HG03175 (cell line): Measurements from ENCODE around the gene FRMD4A.
A peak's percentile ranks its signal among the peaks of the same experiment; 100 is the strongest.

Experiments used
- ATAC-seq: cut with Tn5 transposase; IDR thresholded peaks from one replicate; pipeline ENCODE4 v1.9.1; 2021; ENCODE audit warnings: mild to moderate bottlenecking, moderate library complexity; ENCODE audit not compliant: unreplicated experiment

Gene FRMD4A

DNA sequence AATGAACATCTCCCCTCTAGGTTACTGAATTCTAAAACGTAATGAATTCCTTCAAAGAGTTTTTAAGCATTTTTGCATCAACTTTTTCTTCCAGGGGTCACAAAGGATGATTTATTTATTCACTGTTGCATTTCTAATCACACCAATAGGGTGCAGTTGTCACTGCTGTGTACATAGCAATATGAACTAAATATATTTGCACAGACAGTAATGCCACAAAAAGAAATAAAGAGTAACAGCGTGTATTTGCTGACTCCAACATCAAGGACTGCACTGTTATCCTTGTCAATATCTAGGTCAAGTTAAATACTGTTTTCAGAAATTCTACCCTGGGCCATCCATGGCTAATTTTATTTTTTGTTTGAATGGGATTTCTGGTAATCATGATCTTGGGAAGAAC is 138.0 kb downstream of the FRMD4A start:
- no peak for ATAC-seq

DNA sequence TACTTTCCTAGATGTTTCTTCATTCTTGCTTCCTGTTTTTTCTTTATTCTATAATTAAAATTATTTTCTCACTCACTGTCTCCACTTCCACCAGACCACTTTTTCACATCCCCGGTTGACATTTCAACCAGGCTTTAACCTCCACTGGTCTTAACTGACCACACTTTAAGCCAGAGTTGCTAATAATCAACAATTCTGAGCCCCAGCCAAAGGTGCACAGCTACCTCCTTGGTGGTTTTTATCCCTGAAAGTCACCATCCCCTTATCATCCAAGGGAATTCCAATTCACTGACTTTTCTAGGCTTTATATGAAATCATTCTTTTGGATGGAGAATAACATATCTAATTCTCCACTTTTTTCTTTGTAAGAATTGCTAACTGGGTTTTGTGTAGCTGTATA is 138.9 kb downstream of the FRMD4A start:
- no peak for ATAC-seq

DNA sequence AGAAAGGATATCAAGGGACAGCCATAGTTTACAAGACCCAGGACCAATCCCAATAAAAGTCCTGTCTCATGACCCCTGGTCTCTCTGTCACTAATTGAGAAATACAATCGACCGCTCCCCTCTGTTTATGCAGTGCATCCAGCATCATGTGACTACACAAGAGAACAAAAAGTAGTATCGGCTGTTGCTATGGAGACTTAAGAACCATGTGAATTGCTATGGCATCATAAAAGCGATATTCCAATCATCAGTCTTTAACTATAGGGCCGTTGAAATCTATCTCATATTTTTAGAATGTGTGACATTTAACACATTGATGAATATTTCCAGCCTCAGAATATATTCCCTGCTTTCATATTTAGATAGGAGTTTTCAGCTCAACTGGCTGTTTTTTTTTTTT is 139.3 kb downstream of the FRMD4A start:
- ATAC-seq: no peak

GRCh38 chr10:14190702-14191101 is 140.0 kb downstream of the FRMD4A start:
- no peak for ATAC-seq

- ATAC-seq: no peak
These were observed 144.5 kb downstream of the FRMD4A start for GRCh38 chr10:14186245-14186644.

DNA sequence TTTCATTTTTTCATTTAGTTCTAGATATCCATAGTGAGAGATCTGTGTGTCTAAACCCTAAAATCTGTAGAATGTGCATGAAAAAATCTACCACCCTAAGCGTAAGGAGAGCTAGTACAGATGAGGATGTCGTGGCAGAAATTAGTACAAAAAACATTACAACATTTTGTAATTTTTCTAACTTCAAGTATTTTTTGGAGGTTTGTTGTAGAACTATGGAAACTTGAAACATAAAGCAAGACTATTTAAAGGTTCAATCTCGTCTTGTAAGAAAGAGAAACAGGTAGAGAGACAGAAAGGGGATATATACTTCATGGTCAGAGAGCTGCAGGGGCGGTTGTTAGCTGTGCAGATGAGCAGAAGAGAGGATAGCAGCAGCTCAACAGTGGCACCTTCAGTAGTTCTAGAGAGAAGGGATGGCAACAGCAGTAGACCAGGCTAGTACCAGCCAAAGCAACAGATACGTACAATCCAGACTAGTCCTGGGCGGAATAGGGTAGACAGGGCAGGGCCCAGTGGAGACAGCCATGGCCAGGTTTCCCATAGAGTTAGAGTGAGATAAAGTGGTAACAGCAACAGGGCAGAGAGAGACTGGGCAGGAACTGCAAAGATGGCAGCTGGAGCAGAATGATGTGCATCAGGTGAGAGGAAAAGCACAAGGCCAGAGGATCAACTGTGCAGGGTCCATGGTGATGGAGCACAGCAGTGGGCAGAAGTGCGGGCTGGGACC is 145.2 kb downstream of the FRMD4A start:
- peak; percentile 83 for ATAC-seq

DNA sequence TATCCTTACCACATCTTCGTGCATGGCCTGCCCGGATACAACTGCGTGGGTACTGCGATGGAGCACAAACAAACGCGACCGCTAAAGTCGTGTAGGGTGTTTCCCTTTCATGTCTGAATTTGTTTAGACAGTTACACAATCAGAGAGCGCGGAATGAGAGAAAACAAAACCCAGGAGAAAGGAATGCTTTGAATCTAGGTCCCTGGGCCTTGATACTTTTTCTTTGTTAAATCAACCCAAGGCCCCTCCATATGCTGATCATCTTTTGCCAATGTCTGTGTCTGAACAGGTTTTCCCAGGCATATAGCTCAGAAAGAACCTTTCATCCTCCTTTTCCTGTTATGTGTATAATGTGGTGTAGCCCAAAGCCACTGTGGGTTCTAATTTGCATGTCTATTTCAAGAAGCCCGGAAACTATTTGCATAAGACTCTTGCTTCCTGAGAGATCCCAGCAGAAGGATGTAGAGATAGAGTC is 145.8 kb downstream of the FRMD4A start:
- ATAC-seq: peak; percentile 71

DNA sequence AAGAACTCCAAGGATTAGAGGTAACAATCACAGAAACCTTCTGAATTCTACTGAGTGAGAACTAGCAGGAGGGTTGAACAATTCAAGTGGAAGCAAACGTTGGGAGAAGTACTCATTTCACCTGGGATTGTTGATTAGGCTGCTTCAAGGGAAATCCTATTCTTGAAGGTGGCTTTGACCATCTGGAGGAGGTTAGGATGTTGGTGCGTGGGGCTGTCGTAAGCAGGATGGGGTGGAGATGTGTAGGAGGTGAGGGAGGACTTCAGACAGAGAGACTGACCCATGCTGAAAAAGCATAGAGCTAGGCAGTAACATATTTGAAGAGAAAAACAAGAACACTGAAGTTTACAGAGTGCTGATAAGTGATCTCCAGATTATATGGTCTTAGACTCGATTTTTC is 147.9 kb downstream of the FRMD4A start:
- ATAC-seq: no peak

DNA sequence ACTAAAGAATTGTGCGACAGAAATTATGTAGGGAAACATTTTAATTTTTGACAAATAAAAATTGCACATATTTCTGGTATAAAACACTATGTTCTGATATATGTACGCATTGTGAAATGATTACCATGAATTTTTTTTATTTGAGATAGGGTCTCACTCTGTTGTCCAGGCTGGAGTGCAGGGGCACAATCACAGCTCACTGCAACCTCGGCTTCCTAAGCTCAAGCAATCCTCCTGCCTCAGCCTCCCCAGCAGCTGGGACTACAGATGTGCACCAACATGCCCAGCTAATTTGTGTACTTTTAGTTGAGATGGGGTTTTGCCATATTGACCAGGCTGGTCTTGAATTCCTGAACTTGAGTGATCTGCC is 149.2 kb downstream of the FRMD4A start:
- no peak for ATAC-seq

DNA sequence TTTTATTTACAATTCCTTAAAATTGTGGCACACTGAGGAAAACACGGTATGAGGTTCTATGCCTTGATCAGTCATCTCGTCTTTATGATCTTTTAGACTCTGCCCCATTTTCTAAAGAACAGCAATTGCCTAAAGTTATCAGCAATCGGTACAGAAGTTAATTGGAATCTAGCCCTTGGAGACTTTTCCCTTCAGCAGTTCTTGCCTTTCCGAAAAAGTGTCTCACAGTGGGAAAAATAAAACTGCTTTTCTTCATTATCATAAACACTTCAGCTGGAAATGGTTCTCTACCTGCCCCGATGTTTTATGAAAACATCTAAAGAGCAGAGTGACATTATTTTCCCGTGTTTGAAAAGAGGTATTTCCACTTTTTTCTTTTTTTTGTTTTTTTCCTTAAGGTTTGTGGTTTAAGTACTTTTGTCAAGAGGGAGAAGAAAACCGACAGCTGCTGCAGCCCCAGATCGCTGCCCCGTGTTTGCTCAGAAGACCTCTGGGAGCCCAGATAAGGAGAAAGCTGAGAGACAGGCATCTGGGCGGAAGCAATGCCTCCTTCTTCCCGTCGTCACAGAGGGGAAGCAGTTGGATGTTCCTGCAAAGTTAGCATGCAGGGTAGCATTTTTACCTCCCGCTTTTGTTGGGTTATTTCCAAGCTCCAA is 149.7 kb downstream of the FRMD4A start:
- no peak for ATAC-seq

DNA sequence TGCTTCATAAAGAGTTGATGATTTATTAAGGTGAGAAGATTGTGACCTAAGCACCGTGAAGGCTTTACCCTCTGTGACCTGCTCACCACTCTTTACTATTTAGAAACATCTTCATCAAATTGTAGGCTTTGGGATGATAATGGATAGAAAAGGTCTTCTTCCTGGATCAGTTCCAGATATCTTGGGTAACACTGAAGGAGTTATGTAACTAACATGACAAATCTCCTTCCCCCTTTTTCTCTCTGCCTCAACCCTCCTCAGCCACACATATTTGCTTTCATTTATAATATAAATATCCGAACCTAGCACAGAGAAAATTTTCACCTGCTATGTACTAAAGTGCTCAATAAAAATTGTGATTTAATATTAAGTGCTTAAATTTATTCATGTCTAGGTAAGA is 151.5 kb downstream of the FRMD4A start:
- no peak for ATAC-seq

GRCh38 chr10:14173706-14174594 is 156.8 kb downstream of the FRMD4A start:
- ATAC-seq: no peak

GRCh38 chr10:14173391-14173705 is 157.4 kb downstream of the FRMD4A start:
- no peak for ATAC-seq

- no peak for ATAC-seq
These were observed 158.3 kb downstream of the FRMD4A start for GRCh38 chr10:14172336-14172950.

DNA sequence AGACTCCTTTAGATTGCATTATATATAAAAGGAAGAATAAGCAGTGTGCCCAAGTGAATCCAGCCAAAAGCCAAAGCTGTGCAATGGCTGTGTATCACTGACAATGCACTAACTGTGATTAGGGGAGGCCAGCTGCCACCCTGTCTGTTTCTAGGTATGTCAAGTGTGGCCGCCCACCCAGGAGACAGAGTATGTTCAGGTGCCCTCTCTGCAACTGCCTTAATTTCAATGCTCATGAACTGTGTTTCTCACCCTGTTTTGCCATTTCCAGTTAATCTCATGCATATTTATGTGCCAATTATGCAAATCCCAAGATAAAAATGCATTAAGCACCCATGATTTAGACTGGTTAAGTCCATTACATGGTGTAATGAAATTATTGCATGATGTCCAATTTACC is 159.4 kb downstream of the FRMD4A start:
- ATAC-seq: no peak

DNA sequence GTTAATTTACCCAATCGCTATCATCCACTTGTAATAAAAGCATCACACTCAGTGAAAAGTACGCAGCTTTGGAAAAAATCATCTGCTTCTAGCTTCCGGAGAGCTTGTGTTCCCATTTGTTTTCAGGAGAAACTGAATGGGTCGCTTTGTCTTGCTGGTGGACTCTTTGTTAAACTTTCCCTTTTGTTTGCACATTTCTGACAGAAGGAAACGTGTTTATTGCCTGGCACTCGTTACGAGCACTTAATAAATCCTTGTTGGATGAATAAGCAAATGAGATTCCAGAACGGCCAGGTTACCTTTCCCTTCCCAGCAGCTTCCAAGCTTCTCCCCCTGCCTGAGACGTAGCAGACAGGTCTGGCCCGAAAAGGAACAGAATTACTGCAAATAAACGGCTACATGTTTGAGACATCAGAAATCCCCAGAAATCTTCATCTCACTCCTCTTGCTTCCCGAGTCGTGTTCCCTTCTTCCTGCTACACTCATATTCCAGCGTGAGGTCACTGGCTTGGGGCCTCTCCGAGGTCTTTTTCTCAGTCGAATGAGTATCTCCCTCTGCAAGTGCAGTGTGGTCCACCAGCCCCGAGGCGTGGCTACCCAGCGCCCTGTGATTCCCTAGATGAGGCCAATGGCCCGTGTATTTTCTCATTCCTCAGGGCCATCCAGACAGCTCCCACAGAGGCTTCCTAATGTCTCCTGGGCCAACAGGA is 167.2 kb downstream of the FRMD4A start:
- no peak for ATAC-seq

- no peak for ATAC-seq
These were observed 167.9 kb downstream of the FRMD4A start for GRCh38 chr10:14162629-14163344.

- ATAC-seq: no peak
These were observed 168.7 kb downstream of the FRMD4A start for GRCh38 chr10:14162061-14162460.

DNA sequence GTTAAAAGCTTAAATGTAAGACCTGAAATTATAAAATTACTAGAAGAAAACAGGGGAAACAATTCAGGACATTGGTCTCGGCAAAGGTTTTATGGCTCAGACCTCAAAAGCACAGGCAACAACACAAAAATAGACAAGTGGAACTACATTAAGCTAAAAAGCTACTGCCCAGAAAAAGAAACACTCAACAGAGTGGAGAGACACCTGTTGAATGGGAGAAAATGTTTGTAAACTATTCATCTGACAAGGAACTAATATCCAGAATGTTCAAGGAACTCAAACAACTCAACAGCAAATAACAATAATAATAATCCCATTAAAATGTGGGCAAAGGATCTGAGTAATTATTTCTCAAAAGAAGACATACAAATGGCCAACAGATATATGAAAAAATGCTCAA is 170.4 kb downstream of the FRMD4A start:
- ATAC-seq: no peak

- ATAC-seq: no peak
These were observed 172.1 kb downstream of the FRMD4A start for GRCh38 chr10:14158575-14158974.
